ENCODE results near the gene SASH1.

SASH1 gene

DNA sequence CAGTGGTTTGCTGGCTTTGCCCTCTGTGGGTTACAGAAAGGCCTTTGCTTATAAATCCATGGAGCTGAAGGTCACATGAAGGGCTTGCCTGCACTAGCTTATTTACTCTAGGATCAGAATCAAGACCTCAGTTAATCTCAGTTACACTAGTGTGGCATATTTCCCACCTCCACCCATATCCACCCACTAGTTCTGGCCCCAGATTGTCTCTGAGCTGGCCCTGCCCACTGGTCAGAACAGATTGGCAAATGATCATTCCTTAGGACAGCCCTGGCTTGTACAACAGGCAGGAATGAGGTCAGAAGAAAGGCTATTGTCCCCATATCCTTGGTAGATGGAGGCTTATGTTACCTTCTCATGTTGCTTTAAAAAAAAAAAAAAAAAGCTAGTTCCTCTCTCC, 33.3 kb upstream of the SASH1 start:
- Histone ChIP-seq H3K4me3 (ENCODE audit: insufficient read depth, low read depth, low read length, poor library complexity, severe bottlenecking) (no peak overlapping the region), H3K9me3 (ENCODE audit: control insufficient read depth, low read length) (no peaks in the 10 kb centered on the region), H3K4me1 (ENCODE audit: control insufficient read depth, insufficient read depth, low read length, poor library complexity, severe bottlenecking) (no peaks in the 10 kb centered on the region), H3K27ac (ENCODE audit: insufficient read depth, low read length, poor library complexity, severe bottlenecking) (no peak overlapping the region), H3K36me3 (ENCODE audit: control insufficient read depth, insufficient read depth, low read length) (no peaks in the 10 kb centered on the region), H3K27me3 (replicated peaks; ENCODE audit: control insufficient read depth, insufficient read depth, low read length, poor library complexity, severe bottlenecking) (no peaks in the 10 kb centered on the region)
- no peak for DNase-seq

DNA sequence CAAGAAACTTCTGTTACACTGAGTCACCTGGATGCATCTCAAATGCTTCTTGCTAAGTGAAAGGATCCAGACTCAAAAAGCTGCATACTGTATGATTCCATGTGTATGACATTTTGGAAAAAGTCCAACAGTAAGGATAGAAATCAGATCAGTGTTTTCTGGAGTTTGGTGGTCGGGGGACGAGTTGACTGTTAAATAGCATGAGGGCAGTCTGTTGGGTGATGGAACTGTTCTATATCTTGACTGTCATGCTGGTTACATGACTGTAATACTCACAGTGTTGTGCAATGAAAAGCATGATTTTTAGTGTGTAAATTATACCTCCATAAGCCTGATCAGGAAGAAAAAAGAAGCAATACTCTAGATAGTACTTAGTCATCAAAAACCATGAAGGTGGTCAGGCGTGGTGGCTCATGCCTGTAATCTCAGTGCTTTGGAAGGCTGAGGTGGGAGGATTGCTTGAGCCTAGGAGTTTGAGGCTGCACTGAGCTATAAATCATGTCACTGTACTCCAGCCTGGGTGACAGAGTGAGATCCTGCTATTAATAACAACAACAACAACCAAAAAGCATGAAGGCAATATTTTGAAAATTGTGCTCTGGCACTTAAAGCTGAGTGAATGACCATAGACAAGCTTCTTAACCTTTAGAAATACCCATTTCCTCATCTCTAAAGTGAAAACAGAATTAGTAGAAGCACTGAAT, 30.5 kb upstream of the SASH1 start:
- Histone ChIP-seq H3K4me1 (ENCODE audit: control insufficient read depth, insufficient read depth, low read length, poor library complexity, severe bottlenecking) (no peaks in the 10 kb centered on the region), H3K27ac (ENCODE audit: insufficient read depth, low read length, poor library complexity, severe bottlenecking) (no peak overlapping the region), H3K4me3 (ENCODE audit: insufficient read depth, low read depth, low read length, poor library complexity, severe bottlenecking) (no peak overlapping the region), H3K36me3 (ENCODE audit: control insufficient read depth, insufficient read depth, low read length) (no peaks in the 10 kb centered on the region), H3K9me3 (ENCODE audit: control insufficient read depth, low read length) (no peaks in the 10 kb centered on the region), H3K27me3 (replicated peaks; ENCODE audit: control insufficient read depth, insufficient read depth, low read length, poor library complexity, severe bottlenecking) (no peaks in the 10 kb centered on the region)
- no peak for DNase-seq

- Histone ChIP-seq H3K27me3 (replicated peaks; ENCODE audit: control insufficient read depth, insufficient read depth, low read length, poor library complexity, severe bottlenecking) (no peaks in the 10 kb centered on the region), H3K4me3 (ENCODE audit: insufficient read depth, low read depth, low read length, poor library complexity, severe bottlenecking) (no peak overlapping the region), H3K36me3 (ENCODE audit: control insufficient read depth, insufficient read depth, low read length) (no peaks in the 10 kb centered on the region), H3K9me3 (ENCODE audit: control insufficient read depth, low read length) (no peaks in the 10 kb centered on the region), H3K27ac (ENCODE audit: insufficient read depth, low read length, poor library complexity, severe bottlenecking) (no peak overlapping the region), H3K4me1 (ENCODE audit: control insufficient read depth, insufficient read depth, low read length, poor library complexity, severe bottlenecking) (no peaks in the 10 kb centered on the region)
- no peak for DNase-seq
Measured at GRCh38 chr6:148313488-148313887, 29.1 kb upstream of the SASH1 start.

DNA sequence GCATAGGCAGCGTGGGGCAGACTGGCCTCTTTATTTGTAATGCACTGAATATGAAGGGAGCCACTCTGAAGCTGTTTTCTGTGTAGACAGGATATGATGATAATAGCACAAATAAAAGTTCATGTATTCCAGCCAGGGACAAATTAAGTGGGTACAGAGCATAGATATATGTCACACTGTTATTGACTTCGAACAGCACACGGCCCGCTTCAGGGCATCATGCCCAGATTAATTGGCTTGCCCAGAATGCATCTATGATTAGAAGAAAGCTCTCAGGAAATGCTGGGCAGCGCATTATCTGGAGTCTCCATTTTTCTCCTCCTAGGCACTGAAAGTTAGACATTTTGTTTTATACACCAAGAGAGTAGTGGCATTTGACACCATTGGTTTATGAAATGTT, 26.3 kb upstream of the SASH1 start:
- no peak for DNase-seq
- Histone ChIP-seq H3K36me3 (ENCODE audit: control insufficient read depth, insufficient read depth, low read length) (no peaks in the 10 kb centered on the region), H3K4me1 (ENCODE audit: control insufficient read depth, insufficient read depth, low read length, poor library complexity, severe bottlenecking) (no peaks in the 10 kb centered on the region), H3K27ac (ENCODE audit: insufficient read depth, low read length, poor library complexity, severe bottlenecking) (no peak overlapping the region), H3K9me3 (ENCODE audit: control insufficient read depth, low read length) (no peaks in the 10 kb centered on the region), H3K27me3 (replicated peaks; ENCODE audit: control insufficient read depth, insufficient read depth, low read length, poor library complexity, severe bottlenecking) (no peaks in the 10 kb centered on the region), H3K4me3 (ENCODE audit: insufficient read depth, low read depth, low read length, poor library complexity, severe bottlenecking) (no peak overlapping the region)

GRCh38 chr6:148317051-148317450, 25.6 kb upstream of the SASH1 start:
- H3K9me3 ChIP-seq (ENCODE audit: control insufficient read depth, low read length) = no peaks in the 10 kb centered on the region
- H3K27ac ChIP-seq (ENCODE audit: insufficient read depth, low read length, poor library complexity, severe bottlenecking) = no peak overlapping the region

GRCh38 chr6:148317739-148318138, 24.9 kb upstream of the SASH1 start:
- no peaks in the 10 kb centered on the region for H3K27me3 ChIP-seq (replicated peaks; ENCODE audit: control insufficient read depth, insufficient read depth, low read length, poor library complexity, severe bottlenecking)
- no peak overlapping the region for H3K4me3 ChIP-seq (ENCODE audit: insufficient read depth, low read depth, low read length, poor library complexity, severe bottlenecking)
- DNase-seq = no peak
- H3K36me3 ChIP-seq (ENCODE audit: control insufficient read depth, insufficient read depth, low read length) = no peaks in the 10 kb centered on the region
- no peaks in the 10 kb centered on the region for H3K4me1 ChIP-seq (ENCODE audit: control insufficient read depth, insufficient read depth, low read length, poor library complexity, severe bottlenecking)
- H3K9me3 ChIP-seq (ENCODE audit: control insufficient read depth, low read length) = no peaks in the 10 kb centered on the region
- no peak overlapping the region for H3K27ac ChIP-seq (ENCODE audit: insufficient read depth, low read length, poor library complexity, severe bottlenecking)

More at GRCh38 chr6:148317051-148317450, 25.6 kb upstream of the SASH1 start:
- Histone ChIP-seq H3K27me3 (replicated peaks; ENCODE audit: control insufficient read depth, insufficient read depth, low read length, poor library complexity, severe bottlenecking) (no peaks in the 10 kb centered on the region), H3K36me3 (ENCODE audit: control insufficient read depth, insufficient read depth, low read length) (no peaks in the 10 kb centered on the region), H3K4me3 (ENCODE audit: insufficient read depth, low read depth, low read length, poor library complexity, severe bottlenecking) (no peak overlapping the region), H3K4me1 (ENCODE audit: control insufficient read depth, insufficient read depth, low read length, poor library complexity, severe bottlenecking) (no peaks in the 10 kb centered on the region)
- DNase-seq = no peak

GRCh38 chr6:148322704-148323103, 19.9 kb upstream of the SASH1 start:
- Histone ChIP-seq H3K27ac (ENCODE audit: insufficient read depth, low read length, poor library complexity, severe bottlenecking) (no peak overlapping the region), H3K36me3 (ENCODE audit: control insufficient read depth, insufficient read depth, low read length) (no peaks in the 10 kb centered on the region), H3K27me3 (replicated peaks; ENCODE audit: control insufficient read depth, insufficient read depth, low read length, poor library complexity, severe bottlenecking) (no peaks in the 10 kb centered on the region), H3K4me3 (ENCODE audit: insufficient read depth, low read depth, low read length, poor library complexity, severe bottlenecking) (no peak overlapping the region), H3K9me3 (ENCODE audit: control insufficient read depth, low read length) (no peaks in the 10 kb centered on the region), H3K4me1 (ENCODE audit: control insufficient read depth, insufficient read depth, low read length, poor library complexity, severe bottlenecking) (no peaks in the 10 kb centered on the region)
- no peak for DNase-seq

GRCh38 chr6:148323344-148323743, 19.3 kb upstream of the SASH1 start:
- no peaks in the 10 kb centered on the region for H3K9me3 ChIP-seq (ENCODE audit: control insufficient read depth, low read length)
- H3K27me3 ChIP-seq (replicated peaks; ENCODE audit: control insufficient read depth, insufficient read depth, low read length, poor library complexity, severe bottlenecking) = no peaks in the 10 kb centered on the region
- no peak overlapping the region for H3K27ac ChIP-seq (ENCODE audit: insufficient read depth, low read length, poor library complexity, severe bottlenecking)
- DNase-seq = no peak
- no peaks in the 10 kb centered on the region for H3K4me1 ChIP-seq (ENCODE audit: control insufficient read depth, insufficient read depth, low read length, poor library complexity, severe bottlenecking)
- no peaks in the 10 kb centered on the region for H3K36me3 ChIP-seq (ENCODE audit: control insufficient read depth, insufficient read depth, low read length)
- no peak overlapping the region for H3K4me3 ChIP-seq (ENCODE audit: insufficient read depth, low read depth, low read length, poor library complexity, severe bottlenecking)

- H3K27ac ChIP-seq (ENCODE audit: insufficient read depth, low read length, poor library complexity, severe bottlenecking) = no peak overlapping the region
- DNase-seq = no peak
- H3K4me3 ChIP-seq (ENCODE audit: insufficient read depth, low read depth, low read length, poor library complexity, severe bottlenecking) = no peak overlapping the region
- H3K9me3 ChIP-seq (ENCODE audit: control insufficient read depth, low read length) = no peaks in the 10 kb centered on the region
- H3K4me1 ChIP-seq (ENCODE audit: control insufficient read depth, insufficient read depth, low read length, poor library complexity, severe bottlenecking) = no peaks in the 10 kb centered on the region
- H3K36me3 ChIP-seq (ENCODE audit: control insufficient read depth, insufficient read depth, low read length) = no peaks in the 10 kb centered on the region
- no peaks in the 10 kb centered on the region for H3K27me3 ChIP-seq (replicated peaks; ENCODE audit: control insufficient read depth, insufficient read depth, low read length, poor library complexity, severe bottlenecking)
Measured at GRCh38 chr6:148324297-148324985, 18.2 kb upstream of the SASH1 start.

DNA sequence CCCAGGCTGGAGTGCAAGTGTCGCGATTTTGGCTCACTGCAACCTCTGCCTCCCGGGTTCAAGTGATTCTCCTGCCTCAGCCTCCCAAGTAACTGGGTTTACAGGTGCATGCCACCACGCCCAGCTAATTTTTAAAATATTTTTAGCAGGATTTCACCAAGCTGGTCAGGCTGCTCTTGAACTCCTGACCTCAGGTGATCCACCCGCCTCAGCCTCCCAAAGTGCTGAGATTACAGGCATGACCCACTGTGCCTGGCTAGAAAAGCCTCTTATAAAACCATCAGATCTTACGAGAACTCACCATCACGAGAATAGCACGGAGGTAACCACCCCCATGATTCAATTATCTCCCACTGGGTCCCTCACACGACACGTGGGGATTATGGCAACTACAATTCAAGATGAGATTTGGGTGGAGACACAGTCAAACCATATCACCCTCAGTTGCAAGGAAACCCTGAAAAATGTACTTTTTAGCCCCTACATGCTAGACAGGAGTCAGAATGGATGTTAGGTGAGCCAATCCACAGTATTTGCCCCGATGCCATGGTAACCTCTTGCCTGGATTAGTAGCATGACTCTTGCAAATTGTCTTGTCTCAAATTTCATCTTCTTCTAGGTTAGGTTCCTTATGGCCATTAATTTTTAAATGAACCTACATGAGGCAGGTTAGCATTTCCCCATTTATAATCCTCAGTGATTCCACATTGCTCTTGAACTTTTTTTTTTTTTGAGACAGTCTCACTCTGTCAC, 17.1 kb upstream of the SASH1 start:
- no peak for DNase-seq
- H3K9me3 ChIP-seq (ENCODE audit: control insufficient read depth, low read length) = no peaks in the 10 kb centered on the region
- H3K27me3 ChIP-seq (replicated peaks; ENCODE audit: control insufficient read depth, insufficient read depth, low read length, poor library complexity, severe bottlenecking) = no peaks in the 10 kb centered on the region
- no peak overlapping the region for H3K27ac ChIP-seq (ENCODE audit: insufficient read depth, low read length, poor library complexity, severe bottlenecking)
- H3K4me3 ChIP-seq (ENCODE audit: insufficient read depth, low read depth, low read length, poor library complexity, severe bottlenecking) = no peak overlapping the region
- H3K36me3 ChIP-seq (ENCODE audit: control insufficient read depth, insufficient read depth, low read length) = no peaks in the 10 kb centered on the region
- no peaks in the 10 kb centered on the region for H3K4me1 ChIP-seq (ENCODE audit: control insufficient read depth, insufficient read depth, low read length, poor library complexity, severe bottlenecking)
